ENCODE data around the gene LATS1.
"Not testable (repeated sequence)": the region's sequence is repeated elsewhere in the genome, so short reads cannot be mapped to it uniquely, and the experiment has no call there.

The LATS1 gene

GRCh38 chr6:149717588-149718458 is at the start of gene LATS1:
LATS1 (minus strand) TSS chr6:149718101; CDS start chr6:149702126, 15,975 bp downstream.
- peak; percentile 95 for DNase-seq

- no peak for DNase-seq
Measured at GRCh38 chr6:149766156-149766769, 48.4 kb upstream of the LATS1 start.

GRCh38 chr6:149763866-149764265 is 46.0 kb upstream of the LATS1 start:
- no peak for DNase-seq

- no peak for DNase-seq
Measured at GRCh38 chr6:149761438-149761837, 43.5 kb upstream of the LATS1 start.

- no peak for DNase-seq
Measured at GRCh38 chr6:149756261-149756636, 38.3 kb upstream of the LATS1 start.

GRCh38 chr6:149755300-149756260 is 37.7 kb upstream of the LATS1 start:
- no peak for DNase-seq

GRCh38 chr6:149754548-149754947 is 36.6 kb upstream of the LATS1 start:
- no peak for DNase-seq

GRCh38 chr6:149753374-149753637 is 35.4 kb upstream of the LATS1 start:
- DNase-seq, result not testable (repeated sequence)

GRCh38 chr6:149752600-149753373 is 34.9 kb upstream of the LATS1 start:
- DNase-seq, result no peak

- not testable (repeated sequence) for DNase-seq
Measured at GRCh38 chr6:149751920-149752319, 34.0 kb upstream of the LATS1 start.

GRCh38 chr6:149751239-149751638 is 33.3 kb upstream of the LATS1 start:
- no peak for DNase-seq

- peak; percentile 77 to 81 for DNase-seq
Measured at GRCh38 chr6:149750136-149750609, 32.3 kb upstream of the LATS1 start.

- peak; percentile 93 to 95 for DNase-seq
Measured at GRCh38 chr6:149749594-149750135, 31.8 kb upstream of the LATS1 start, which contains the start of gene PCMT1. PCMT1 (plus strand) TSS chr6:149749741; CDS start chr6:149749902, 161 bp downstream.

- DNase-seq, result not testable (repeated sequence)
Measured at GRCh38 chr6:149749082-149749593, 31.2 kb upstream of the LATS1 start.

GRCh38 chr6:149746147-149746946 is 28.4 kb upstream of the LATS1 start, which contains the start of gene NUP43:
NUP43 (minus strand) TSS chr6:149746529; CDS start chr6:149746495, 34 bp downstream.
- peak; percentile 96 for DNase-seq

- DNase-seq, result not testable (repeated sequence)
Measured at GRCh38 chr6:149745252-149745651, 27.4 kb upstream of the LATS1 start.

GRCh38 chr6:149734915-149735314 is 17.0 kb upstream of the LATS1 start:
- no peak for DNase-seq

GRCh38 chr6:149733089-149733720 is 15.3 kb upstream of the LATS1 start:
- no peak for DNase-seq

GRCh38 chr6:149729824-149730223 is 11.9 kb upstream of the LATS1 start:
- no peak for DNase-seq
